CD4-positive, alpha-beta T cell treated with Interleukin-10 for 1 hour (primary cell): ENCODE measurements around the gene SYNJ2BP.
A peak's percentile ranks its signal among the peaks of the same experiment; 100 is the strongest.
"Not testable (repeated sequence)": the region's sequence is repeated elsewhere in the genome, so short reads cannot be mapped to it uniquely, and the experiment has no call there.

Source experiments
- DNase-seq: peaks from one replicate; pipeline ENCODE4 v3.0.0-alpha.2; 2020

Gene SYNJ2BP

GRCh38 chr14:70416725-70417349 is at the start of gene SYNJ2BP:
TSS of gene SYNJ2BP (minus strand) at chr14:70417090. CDS start at chr14:70416963, 127 bp downstream.
- DNase-seq: peak; percentile 59

- no peak for DNase-seq
Measured at GRCh38 chr14:70454731-70455130, 37.8 kb upstream of the SYNJ2BP start.

DNA sequence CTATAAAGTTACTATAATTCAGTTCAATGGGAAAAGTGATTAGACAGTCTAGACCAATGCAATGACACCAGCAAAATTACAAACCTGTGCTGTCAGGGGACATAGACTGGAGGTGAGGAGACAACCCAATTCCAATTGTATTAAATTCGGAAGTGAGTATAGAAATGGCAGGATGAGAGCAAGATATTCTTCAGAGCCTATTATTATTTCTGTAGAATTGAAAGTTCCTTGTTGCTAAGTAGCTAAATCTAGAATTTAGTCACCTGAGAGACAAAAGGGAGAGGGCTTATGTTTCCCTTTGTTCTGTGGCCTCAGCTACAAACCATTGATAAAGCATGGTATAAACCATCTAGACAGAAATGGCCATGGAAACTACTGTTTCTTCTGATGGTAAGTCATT is 35.0 kb upstream of the SYNJ2BP start, which contains the start of gene ADAM21:
ADAM21 (plus strand) TSS at position 301 of the 400 bp plus-strand sequence. CDS start 5,326 bp downstream, outside the sequence.
- DNase-seq: no peak

DNA sequence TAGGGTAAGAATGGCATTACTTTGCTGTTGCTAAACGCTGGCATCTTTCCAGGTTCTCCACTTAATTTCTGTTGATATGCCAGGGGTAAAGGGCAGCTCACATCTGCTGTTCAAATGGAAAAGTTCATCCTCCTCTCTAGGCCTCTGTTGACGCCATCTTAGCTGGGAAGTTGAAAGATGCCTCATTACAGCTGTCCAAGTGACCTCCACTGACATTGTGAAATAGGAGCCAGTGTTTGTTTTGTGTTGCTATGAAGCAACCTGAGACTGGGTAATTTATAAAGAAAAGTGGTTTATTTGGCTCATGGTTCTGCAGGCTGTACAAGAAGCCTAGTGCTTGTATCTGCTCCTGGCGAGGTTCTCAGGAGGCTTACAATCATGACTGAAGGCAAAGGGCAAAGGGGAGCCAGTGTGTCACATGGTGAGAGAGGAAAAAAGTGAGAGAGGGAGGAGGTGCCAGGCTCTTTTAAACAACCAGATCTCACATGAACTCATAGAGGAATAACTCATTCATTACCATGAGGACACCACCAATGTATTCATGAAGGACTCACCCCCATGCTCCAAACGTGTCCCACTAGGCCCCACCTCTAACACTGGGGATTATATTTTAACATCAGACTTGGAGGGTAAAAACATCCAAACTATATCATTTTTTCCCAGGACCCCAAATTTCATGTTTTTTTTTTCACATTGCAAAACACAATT is 31.9 kb upstream of the SYNJ2BP start:
- no peak for DNase-seq

DNA sequence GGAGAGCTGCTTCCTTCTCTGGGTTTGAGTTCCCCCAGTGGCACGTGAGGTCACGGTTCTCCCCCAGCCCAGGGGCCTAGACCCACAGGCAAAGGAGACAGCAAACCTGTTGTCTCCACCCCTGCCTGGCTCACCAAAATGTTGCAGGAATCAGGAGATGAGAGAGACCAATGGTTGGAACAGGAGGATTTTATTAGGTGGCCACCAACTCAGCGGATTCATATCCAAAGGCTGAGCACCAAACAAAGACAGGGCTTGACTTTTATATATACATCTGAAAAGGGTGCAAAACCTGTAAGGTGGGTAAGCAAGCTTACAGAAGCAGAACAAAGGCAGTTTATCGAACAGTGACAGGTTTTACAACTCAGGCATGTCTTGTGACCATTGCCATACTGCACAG is 25.9 kb upstream of the SYNJ2BP start:
- no peak for DNase-seq

DNA sequence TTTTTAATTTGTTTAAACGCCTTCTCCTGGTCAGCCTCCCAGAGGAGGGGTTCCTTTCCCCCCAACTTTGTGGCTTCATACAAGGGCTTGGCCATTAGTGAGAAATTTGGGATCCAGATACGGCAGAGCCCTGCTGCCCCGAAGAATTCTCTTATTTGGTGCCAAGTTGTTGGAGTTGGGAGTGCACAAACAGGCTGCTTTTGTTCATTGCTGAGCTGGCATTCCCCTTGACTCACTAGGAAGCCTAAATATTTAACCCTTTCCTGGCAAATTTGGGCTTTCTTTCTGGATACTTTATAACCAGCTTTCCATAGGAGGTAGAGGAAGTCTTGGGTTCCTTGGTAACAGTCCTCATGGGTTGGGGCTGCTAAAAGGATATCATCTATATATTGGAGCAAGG is 24.8 kb upstream of the SYNJ2BP start:
- DNase-seq: no peak

GRCh38 chr14:70436867-70437266 is 20.0 kb upstream of the SYNJ2BP start:
- no peak for DNase-seq

- not testable (repeated sequence) for DNase-seq
Measured at GRCh38 chr14:70426555-70426954, 9.7 kb upstream of the SYNJ2BP start.

DNA sequence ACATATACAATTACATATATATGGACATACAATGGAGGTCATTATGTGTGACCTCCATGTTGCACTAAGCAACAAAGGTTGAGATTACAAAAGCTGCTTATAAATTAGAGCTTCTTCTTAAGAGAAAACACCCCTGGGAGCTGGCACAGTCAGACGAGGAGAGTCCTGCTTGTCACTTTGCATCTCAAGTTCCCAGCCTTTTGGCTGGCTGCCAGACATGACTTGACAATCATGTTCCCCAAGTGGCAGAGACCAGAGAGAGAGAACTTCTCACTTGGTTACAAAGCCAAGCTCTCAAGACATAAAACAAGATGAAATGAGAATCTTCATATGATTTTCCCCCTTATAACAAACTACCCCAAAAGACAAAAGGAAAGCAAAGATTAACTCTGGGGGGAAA is 8.5 kb upstream of the SYNJ2BP start:
- DNase-seq: no peak

DNA sequence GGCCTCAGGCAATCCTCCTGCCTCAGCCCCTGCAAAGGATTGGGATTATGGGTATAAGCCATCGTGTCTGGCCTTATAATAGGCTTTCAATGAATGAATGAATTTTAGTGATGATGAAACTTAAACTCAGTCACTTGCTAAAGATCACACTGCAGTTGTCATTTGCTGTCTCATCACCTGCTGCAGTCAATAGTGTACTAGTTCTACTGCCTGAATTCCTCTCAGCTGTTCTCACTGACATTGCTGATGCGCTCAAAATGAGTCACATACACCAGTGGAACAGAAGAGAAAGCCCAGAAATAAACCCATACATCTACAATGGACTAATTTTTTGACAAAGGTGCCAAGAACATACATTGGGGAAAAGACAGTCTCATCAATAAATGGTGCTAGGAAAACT is 5.6 kb upstream of the SYNJ2BP start:
- no peak for DNase-seq

GRCh38 chr14:70419270-70419931 is 2.5 kb upstream of the SYNJ2BP start:
- not testable (repeated sequence) for DNase-seq

DNA sequence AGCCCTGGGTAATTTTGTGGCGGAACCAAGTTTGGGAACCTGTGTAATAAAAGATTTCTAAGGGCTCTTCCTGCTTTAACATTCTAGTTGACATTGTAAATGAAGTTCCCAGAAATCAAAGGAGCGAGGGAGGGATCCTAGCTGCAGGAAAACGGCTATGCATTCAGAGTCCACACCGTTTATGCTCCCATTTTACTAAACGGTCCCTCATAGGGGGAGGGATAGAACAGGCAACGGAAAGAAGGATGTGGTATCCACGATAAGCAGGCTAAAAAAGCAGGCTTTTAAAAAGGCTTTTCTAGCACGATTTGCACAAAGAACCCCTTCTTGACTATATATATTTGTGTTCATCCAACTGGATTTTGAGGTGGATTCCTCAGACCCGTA is 559 bp downstream of the SYNJ2BP start:
- no peak for DNase-seq

GRCh38 chr14:70415788-70416187 is 1.1 kb downstream of the SYNJ2BP start:
- no peak for DNase-seq

- no peak for DNase-seq
Measured at GRCh38 chr14:70407621-70408020, 9.3 kb downstream of the SYNJ2BP start.

DNA sequence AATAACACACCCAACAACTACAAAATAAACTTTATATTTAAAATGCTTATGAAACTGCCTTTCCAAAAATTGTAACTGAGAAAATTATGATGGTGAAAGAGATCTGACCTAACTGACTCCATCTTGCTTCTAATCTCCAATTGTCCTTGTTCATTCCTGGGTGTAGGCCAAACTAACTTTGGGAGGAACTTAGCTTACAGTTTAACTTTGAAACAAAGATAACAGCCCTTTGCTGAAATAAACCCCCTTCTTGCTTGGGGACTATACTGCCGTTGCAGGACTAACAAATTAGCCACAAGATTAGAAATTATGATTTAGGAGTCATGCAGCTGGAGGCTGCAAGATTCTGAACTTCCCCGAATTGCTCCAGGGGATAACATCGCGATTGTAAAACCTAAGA is 10.7 kb downstream of the SYNJ2BP start:
- not testable (repeated sequence) for DNase-seq

GRCh38 chr14:70403335-70403734 is 13.6 kb downstream of the SYNJ2BP start:
- DNase-seq: not testable (repeated sequence)

DNA sequence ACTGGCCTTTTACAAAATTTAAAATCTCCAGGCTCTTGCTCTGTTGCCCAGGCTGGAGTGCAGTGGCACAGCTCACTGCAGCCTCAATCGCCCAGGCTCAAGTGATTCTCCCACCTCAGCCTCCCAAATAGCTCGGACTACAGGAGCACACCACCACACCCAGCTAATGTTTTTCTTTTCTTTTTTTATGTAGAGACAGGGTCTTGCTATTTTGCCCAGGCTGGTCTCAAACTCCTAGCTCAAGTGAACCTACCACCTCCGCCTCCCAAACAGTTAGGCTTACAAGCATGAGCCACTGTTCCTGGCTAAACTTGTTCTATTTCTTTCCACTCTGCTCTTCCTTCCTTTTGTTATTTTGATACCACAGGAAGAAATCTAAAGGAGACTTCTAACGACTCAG is 15.2 kb downstream of the SYNJ2BP start:
- DNase-seq: no peak

GRCh38 chr14:70398706-70399431 is 18.0 kb downstream of the SYNJ2BP start:
- no peak for DNase-seq

DNA sequence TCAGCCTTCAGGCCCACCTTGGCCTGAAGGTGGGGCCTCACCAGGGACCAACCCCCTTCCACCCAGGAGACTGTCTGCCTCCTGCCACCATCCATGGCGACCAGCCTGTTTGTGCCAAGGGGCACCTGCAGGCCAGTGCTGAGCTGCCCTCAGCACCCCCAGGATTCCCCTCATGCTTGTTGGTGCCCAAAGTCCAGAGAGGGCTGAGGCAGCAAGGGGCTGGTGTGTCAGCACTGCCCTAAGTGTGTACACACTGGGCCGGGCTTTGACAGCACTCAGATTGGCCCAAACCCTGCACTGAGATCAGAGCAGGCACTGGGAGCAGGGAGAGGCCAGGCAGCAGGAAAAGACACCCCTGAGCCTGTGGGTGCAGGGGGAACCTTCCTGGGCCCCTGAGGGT is 18.6 kb downstream of the SYNJ2BP start:
- no peak for DNase-seq

GRCh38 chr14:70397746-70398145 is 19.1 kb downstream of the SYNJ2BP start:
- no peak for DNase-seq

DNA sequence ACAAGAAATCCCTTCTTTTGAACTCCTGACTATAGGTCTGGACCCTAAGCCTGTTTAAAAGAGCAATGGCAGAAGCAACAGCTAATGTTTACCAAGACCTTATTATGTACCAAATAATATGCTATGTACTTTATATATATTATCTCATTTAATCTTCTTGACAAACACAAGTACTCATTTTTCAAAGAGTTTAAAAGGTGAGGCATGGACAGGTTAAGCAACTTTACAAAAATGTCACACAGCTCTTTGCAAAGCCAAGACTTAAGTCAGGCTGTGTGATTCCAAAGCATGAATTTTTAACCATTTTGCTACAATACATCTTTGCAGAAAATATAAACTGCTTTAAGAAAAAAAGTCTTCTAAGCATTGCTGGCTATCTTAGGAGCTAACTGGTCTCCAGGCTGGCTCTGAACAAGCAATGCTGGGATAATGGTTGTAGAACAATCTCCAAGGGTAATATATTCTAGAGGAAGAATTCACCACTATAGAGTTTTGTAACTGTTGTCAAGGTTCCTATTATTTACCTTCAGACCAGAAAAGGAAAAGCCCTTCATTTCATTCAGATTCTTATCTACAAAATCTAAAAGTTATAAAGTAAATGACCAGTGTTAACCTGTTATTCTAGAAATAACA is 22.1 kb downstream of the SYNJ2BP start:
- DNase-seq: no peak

GRCh38 chr14:70392676-70393075 is 24.2 kb downstream of the SYNJ2BP start:
- DNase-seq: no peak
